ENCODE measurements around the gene UCHL5.

The UCHL5 gene, protein sequence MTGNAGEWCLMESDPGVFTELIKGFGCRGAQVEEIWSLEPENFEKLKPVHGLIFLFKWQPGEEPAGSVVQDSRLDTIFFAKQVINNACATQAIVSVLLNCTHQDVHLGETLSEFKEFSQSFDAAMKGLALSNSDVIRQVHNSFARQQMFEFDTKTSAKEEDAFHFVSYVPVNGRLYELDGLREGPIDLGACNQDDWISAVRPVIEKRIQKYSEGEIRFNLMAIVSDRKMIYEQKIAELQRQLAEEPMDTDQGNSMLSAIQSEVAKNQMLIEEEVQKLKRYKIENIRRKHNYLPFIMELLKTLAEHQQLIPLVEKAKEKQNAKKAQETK

GRCh38 chr1:193059282-193060114, at the start of gene UCHL5, which contains the start of gene RO60:
Gene UCHL5 (minus strand): TSS chr1:193059360. CDS start chr1:193059260, 100 bp downstream.
Gene RO60 (plus strand): TSS chr1:193059612. CDS start chr1:193069055, 9,443 bp downstream.
- TF ChIP-seq CREB1 (IDR thresholded peaks at IDR 0.05; ENCODE audit: low read depth) (peak; percentile 86), RAD21 (IDR thresholded peaks at IDR 0.05; ENCODE audit: low read depth) (peak; percentile 6; the same call in 1 of the 2 replicates), TEAD4 (IDR thresholded peaks at IDR 0.05) (0 out of 2 replicates have a peak, but pooled peaks have one; percentile 8), TAF1 (IDR thresholded peaks at IDR 0.05; ENCODE audit: low read depth) (peak; percentile 92), ZBTB7A (IDR thresholded peaks at IDR 0.05; ENCODE audit: low read depth) (no peak), FOXM1 (IDR thresholded peaks at IDR 0.05; ENCODE audit: borderline replicate concordance, low read depth) (peak; percentile 46; the same call in 1 of the 2 replicates), NFIC (IDR thresholded peaks at IDR 0.05) (peak; percentile 43; the same call in 1 of the 2 replicates), EP300 (IDR thresholded peaks at IDR 0.05; ENCODE audit: borderline replicate concordance) (peak; percentile 41; the same call in 1 of the 2 replicates), TCF12 (IDR thresholded peaks at IDR 0.05; ENCODE audit: low read depth) (peak; percentile 70; the same call in 1 of the 2 replicates), REST (IDR thresholded peaks at IDR 0.05; ENCODE audit: low read depth) (no peak), EGR1 (IDR thresholded peaks at IDR 0.05) (no peak), YY1 (IDR thresholded peaks at IDR 0.05; ENCODE audit: low read depth) (peak; percentile 54; the same call in 1 of the 2 replicates), CEBPB (IDR thresholded peaks at IDR 0.05) (peak; percentile 22; the same call in 1 of the 2 replicates), USF1 (IDR thresholded peaks at IDR 0.05) (peak; percentile 67)
- TF ChIP-seq, protein P1, sequence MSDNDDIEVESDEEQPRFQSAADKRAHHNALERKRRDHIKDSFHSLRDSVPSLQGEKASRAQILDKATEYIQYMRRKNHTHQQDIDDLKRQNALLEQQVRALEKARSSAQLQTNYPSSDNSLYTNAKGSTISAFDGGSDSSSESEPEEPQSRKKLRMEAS (IDR thresholded peaks at IDR 0.05) = peak; percentile 87

- TF ChIP-seq TAF1 (IDR thresholded peaks at IDR 0.05; ENCODE audit: low read depth) (no peak), TEAD4 (IDR thresholded peaks at IDR 0.05) (no peak), FOXM1 (IDR thresholded peaks at IDR 0.05; ENCODE audit: borderline replicate concordance, low read depth) (no peak), TCF12 (IDR thresholded peaks at IDR 0.05; ENCODE audit: low read depth) (no peak), ZBTB7A (IDR thresholded peaks at IDR 0.05; ENCODE audit: low read depth) (no peak), NFIC (IDR thresholded peaks at IDR 0.05) (no peak), USF1 (IDR thresholded peaks at IDR 0.05) (no peak), EP300 (IDR thresholded peaks at IDR 0.05; ENCODE audit: borderline replicate concordance) (no peak), CEBPB (IDR thresholded peaks at IDR 0.05) (no peak), RAD21 (IDR thresholded peaks at IDR 0.05; ENCODE audit: low read depth) (no peak)
- TF ChIP-seq, protein P1 (IDR thresholded peaks at IDR 0.05) = no peak
Measured at GRCh38 chr1:193108471-193108870, 49.3 kb upstream of the UCHL5 start.

DNA sequence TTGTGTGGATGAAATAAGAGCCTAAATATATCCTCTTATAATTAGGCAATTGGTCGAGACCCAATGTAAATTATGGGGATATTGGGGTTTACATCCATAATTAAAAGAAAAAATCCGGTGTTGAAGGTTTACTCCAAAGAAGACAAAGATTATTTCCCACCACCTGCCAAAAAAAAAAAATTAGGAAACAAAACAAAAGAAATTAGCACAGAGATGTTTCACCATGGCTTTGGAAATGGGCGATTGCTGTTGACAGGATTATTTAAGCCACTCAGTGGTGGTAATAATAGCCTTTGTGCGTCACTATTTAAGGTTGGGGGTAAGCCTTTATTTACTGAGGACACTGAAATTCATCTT, 46.6 kb upstream of the UCHL5 start:
- no peak for TF ChIP-seq FOXM1 (IDR thresholded peaks at IDR 0.05; ENCODE audit: borderline replicate concordance, low read depth)
- TF ChIP-seq CEBPB (IDR thresholded peaks at IDR 0.05) = no peak
- no peak for TF ChIP-seq CREB1 (IDR thresholded peaks at IDR 0.05; ENCODE audit: low read depth)
- TF ChIP-seq ZBTB7A (IDR thresholded peaks at IDR 0.05; ENCODE audit: low read depth) = no peak
- no peak for TF ChIP-seq USF1 (IDR thresholded peaks at IDR 0.05)
- no peak for TF ChIP-seq TAF1 (IDR thresholded peaks at IDR 0.05; ENCODE audit: low read depth)
- TF ChIP-seq YY1 (IDR thresholded peaks at IDR 0.05; ENCODE audit: low read depth) = no peak
- no peak for TF ChIP-seq EP300 (IDR thresholded peaks at IDR 0.05; ENCODE audit: borderline replicate concordance)

- TF ChIP-seq CEBPB (IDR thresholded peaks at IDR 0.05) = no peak
- TF ChIP-seq EP300 (IDR thresholded peaks at IDR 0.05; ENCODE audit: borderline replicate concordance) = no peak
- TF ChIP-seq EGR1 (IDR thresholded peaks at IDR 0.05) = peak; percentile 47
- peak; percentile 88 for TF ChIP-seq TAF1 (IDR thresholded peaks at IDR 0.05; ENCODE audit: low read depth)
- no peak; the same call in 1 of the 2 replicates for TF ChIP-seq USF1 (IDR thresholded peaks at IDR 0.05)
- no peak; the same call in none of the 2 replicates for TF ChIP-seq TCF12 (IDR thresholded peaks at IDR 0.05; ENCODE audit: low read depth)
- no peak; the same call in 1 of the 2 replicates for TF ChIP-seq YY1 (IDR thresholded peaks at IDR 0.05; ENCODE audit: low read depth)
- TF ChIP-seq REST (IDR thresholded peaks at IDR 0.05; ENCODE audit: low read depth) = no peak
- no peak for TF ChIP-seq CREB1 (IDR thresholded peaks at IDR 0.05; ENCODE audit: low read depth)
- peak; percentile 65 for TF ChIP-seq TEAD4 (IDR thresholded peaks at IDR 0.05)
- no peak for TF ChIP-seq NFIC (IDR thresholded peaks at IDR 0.05)
- TF ChIP-seq ZBTB7A (IDR thresholded peaks at IDR 0.05; ENCODE audit: low read depth) = peak; percentile 61; the same call in 1 of the 2 replicates
- TF ChIP-seq RAD21 (IDR thresholded peaks at IDR 0.05; ENCODE audit: low read depth) = peak; percentile 40
- TF ChIP-seq, protein P1 (IDR thresholded peaks at IDR 0.05) = peak; percentile 80
- TF ChIP-seq FOXM1 (IDR thresholded peaks at IDR 0.05; ENCODE audit: borderline replicate concordance, low read depth) = no peak
Measured at GRCh38 chr1:193104907-193105820, 46.0 kb upstream of the UCHL5 start, which contains the start of gene GLRX2. Gene GLRX2 (minus strand): TSS chr1:193105414. CDS start chr1:193105382, 32 bp downstream.
